Gastroesophageal sphincter (tissue), 3 donors: ENCODE measurements around the gene FAM98A.

Experiments used
- POLR2A ChIP-seq, 2 donors: fragments of 450-650 bp; IDR thresholded peaks; one replicate each; pipeline ENCODE4 v1.6.1; 2017; ENCODE audit warnings: antibody characterized with exemption in 2 of 2, mild to moderate bottlenecking in 2 of 2, moderate library complexity in 1 of 2
- POLR2AphosphoS5 ChIP-seq: sonication (generic); formaldehyde crosslinking; IDR thresholded peaks from one replicate; pipeline ENCODE4 v1.6.1; 2017; ENCODE audit warnings: antibody characterized with exemption
- TF ChIP-seq, protein P1 (sequence below), 4 experiments: fragments of 200-600 bp in 2 of 4; fragments of 450-650 bp in 2 of 4; sonication (generic) in 1 of 4; IDR thresholded peaks; one replicate each; pipeline ENCODE4 v1.5.1; 2017 to 2019; ENCODE audit warnings: antibody characterized with exemption in 4 of 4, mild to moderate bottlenecking in 2 of 4, moderate library complexity in 2 of 4

DNA sequence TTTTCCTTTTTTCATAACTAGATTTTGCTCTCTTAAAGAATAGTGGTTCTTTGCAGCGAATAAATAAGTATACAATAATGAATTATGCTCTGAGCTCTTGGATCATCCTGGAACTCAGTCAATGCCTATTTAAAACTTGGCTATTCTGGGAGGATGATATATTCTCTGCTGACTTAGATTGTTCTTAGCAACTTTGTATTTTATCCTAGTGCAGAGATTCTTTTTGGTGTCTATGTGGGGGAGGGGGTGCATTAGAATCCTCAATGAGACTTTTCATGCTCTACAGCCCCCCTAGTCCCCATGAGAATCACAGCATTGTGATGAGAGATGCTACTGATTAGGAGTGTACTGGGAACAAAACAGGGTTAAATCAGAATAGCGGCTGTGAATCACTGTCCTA, 8.8 kb upstream of the FAM98A start:
- TF ChIP-seq, protein P1, sequence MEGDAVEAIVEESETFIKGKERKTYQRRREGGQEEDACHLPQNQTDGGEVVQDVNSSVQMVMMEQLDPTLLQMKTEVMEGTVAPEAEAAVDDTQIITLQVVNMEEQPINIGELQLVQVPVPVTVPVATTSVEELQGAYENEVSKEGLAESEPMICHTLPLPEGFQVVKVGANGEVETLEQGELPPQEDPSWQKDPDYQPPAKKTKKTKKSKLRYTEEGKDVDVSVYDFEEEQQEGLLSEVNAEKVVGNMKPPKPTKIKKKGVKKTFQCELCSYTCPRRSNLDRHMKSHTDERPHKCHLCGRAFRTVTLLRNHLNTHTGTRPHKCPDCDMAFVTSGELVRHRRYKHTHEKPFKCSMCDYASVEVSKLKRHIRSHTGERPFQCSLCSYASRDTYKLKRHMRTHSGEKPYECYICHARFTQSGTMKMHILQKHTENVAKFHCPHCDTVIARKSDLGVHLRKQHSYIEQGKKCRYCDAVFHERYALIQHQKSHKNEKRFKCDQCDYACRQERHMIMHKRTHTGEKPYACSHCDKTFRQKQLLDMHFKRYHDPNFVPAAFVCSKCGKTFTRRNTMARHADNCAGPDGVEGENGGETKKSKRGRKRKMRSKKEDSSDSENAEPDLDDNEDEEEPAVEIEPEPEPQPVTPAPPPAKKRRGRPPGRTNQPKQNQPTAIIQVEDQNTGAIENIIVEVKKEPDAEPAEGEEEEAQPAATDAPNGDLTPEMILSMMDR (IDR thresholded peaks at IDR 0.05), result no peak
- TF ChIP-seq POLR2AphosphoS5, result no peak
- TF ChIP-seq POLR2A (IDR thresholded peaks at IDR 0.05), result no peak
